Measurements from ENCODE around the gene RLN3. TPM values are rescaled to one million over a fixed set of nuclear protein-coding genes. Genes with fewer than 3 reads are reported as not detected.

The RLN3 gene
- total and polyA plus RNA-seq, 2 of the 8 experiments (the other 6 are each of a cell fraction or from before 2014, with no cell fraction given) = not detected

DNA sequence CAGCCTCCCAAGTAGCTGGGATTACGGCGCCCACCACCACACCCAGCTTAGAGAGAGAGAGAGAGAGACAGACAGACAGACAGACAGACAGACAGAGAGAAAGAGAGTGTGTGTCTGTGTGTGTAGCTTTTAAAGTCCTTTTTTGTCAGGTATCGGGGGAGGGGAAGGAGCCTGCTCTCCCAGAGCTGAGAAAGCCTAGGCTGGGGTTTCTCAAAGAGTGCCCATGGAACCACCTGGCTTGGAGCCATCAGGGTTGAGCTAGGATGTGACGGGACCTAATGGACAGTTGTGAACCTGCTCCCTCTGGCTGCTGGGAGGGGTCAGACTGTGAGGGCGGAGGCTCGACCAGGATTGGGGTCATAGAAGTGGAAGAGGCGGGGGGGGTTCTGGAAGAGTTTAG is 38.5 kb upstream of the RLN3 start:
- Histone ChIP-seq H3K18ac (ENCODE audit: extremely low read depth, low read length) (no peak overlapping the region; the same call in 1 of the 2 replicates), H2BK15ac (ENCODE audit: low read length) (no peak overlapping the region; the same call in 1 of the 2 replicates), H2BK12ac (ENCODE audit: low read depth, low read length) (0 out of 2 replicates have a peak overlapping the region, but pooled peaks have one; percentile 9), H3K4me3 (ENCODE audit: extremely low read depth in 1 of 4, insufficient read depth in 2 of 4, low read depth in 3 of 4, low read length in 4 of 4) (no peak overlapping the region), H3K79me1 (ENCODE audit: low read depth, low read length) (no peaks in the 10 kb centered on the region; the same call in 1 of the 2 replicates), H2BK120ac (replicated peaks; ENCODE audit: low read depth, low read length) (no peak overlapping the region), H3K4me2 (ENCODE audit: insufficient read depth in 1 of 2, low read depth in 2 of 2, low read length in 2 of 2) (no peak overlapping the region), H3K9ac (replicated peaks in 1 of 4; ENCODE audit: extremely low read depth in 1 of 4, low read depth in 3 of 4, low read length in 3 of 4) (no peak overlapping the region), H3K4me1 (replicated peaks in 1 of 4; ENCODE audit: control insufficient read depth in 3 of 4, insufficient read depth in 4 of 4, low read length in 3 of 4) (peaks cover 0 to 33% (median 27%) of the 10 kb centered on the region in 4 experiments; a peak in 6 of 7 replicates), H2BK20ac (ENCODE audit: low read length) (no peak overlapping the region), H3K9me3 (ENCODE audit: insufficient read depth in 2 of 2, low read depth in 1 of 2, low read length in 1 of 2) (no peaks in the 10 kb centered on the region), H4K91ac (replicated peaks; ENCODE audit: insufficient read length, low read length) (no peak overlapping the region), H3K23ac (ENCODE audit: insufficient read length) (no peak overlapping the region), H3K79me2 (ENCODE audit: control insufficient read depth in 1 of 2, insufficient read depth in 2 of 2, low read length in 2 of 2) (no peaks in the 10 kb centered on the region), H4K20me1 (replicated peaks in 1 of 2; ENCODE audit: control insufficient read depth in 1 of 2, insufficient read depth in 2 of 2, low read length in 2 of 2) (peaks cover 0 to 3% of the 10 kb centered on the region in 2 experiments), H2AK5ac (ENCODE audit: low read depth, low read length) (no peak overlapping the region), H3K56ac (replicated peaks; ENCODE audit: insufficient read length, low read depth, low read length) (no peak overlapping the region), H2BK5ac (ENCODE audit: low read depth, low read length) (0 out of 2 replicates have a peak overlapping the region, but pooled peaks have one; percentile 16), H3K23me2 (ENCODE audit: low read depth, low read length) (no peaks in the 10 kb centered on the region), H4K5ac (ENCODE audit: insufficient read length, low read depth, low read length) (no peak overlapping the region), H3K27ac (ENCODE audit: low read depth, low read length) (no peak overlapping the region), H2AFZ (ENCODE audit: low read length) (no peak overlapping the region), H3K4ac (replicated peaks; ENCODE audit: insufficient read length, low read depth, low read length) (no peak overlapping the region), H3K14ac (ENCODE audit: insufficient read length) (no peak overlapping the region), H3K36me3 (ENCODE audit: control insufficient read depth in 2 of 4, insufficient read depth in 4 of 4, low read length in 3 of 4) (no peaks in the 10 kb centered on the region; a peak in 1 of 8 replicates), H3K27me3 (replicated peaks in 1 of 4; ENCODE audit: control insufficient read depth in 3 of 4, extremely low read depth in 1 of 4, insufficient read depth in 3 of 4, low read length in 3 of 4) (no peaks in the 10 kb centered on the region), H4K8ac (ENCODE audit: extremely low read depth, insufficient read depth, low read length) (no peak overlapping the region; the same call in 1 of the 2 replicates)
- 96% methylated on average over 7 of the region's 7 CpGs; no CpG with 5 or more reads in 1 of the 2 experiments for WGBS, 2 experiments (ENCODE audit: extremely low coverage in 1 of 2, insufficient coverage in 1 of 2, insufficient read length in 1 of 2, insufficient replicate concordance in 2 of 2, low coverage in 1 of 2, low lambda C conversion rate in 2 of 2, missing lambda C conversion rate in 1 of 2)
- ChIA-PET POLR2A (ENCODE audit: partially characterized antibody) (interaction anchor here (0.9 to 3.5 kb wide), 6 partner anchors 10 to 41 kb away, joined by 3 to 15 read pairs (median 10); partner anchors contain the start of genes DCAF15 and RFX1), CTCF (ENCODE audit: partially characterized antibody) (interaction anchor here (0.6 to 2.7 kb wide), 9 partner anchors 8 to 390 kb away, joined by 3 to 13 read pairs (median 5); partner anchors contain the start of gene IL27RA)
- FAIRE-seq = no peak
- TF ChIP-seq, protein P1, sequence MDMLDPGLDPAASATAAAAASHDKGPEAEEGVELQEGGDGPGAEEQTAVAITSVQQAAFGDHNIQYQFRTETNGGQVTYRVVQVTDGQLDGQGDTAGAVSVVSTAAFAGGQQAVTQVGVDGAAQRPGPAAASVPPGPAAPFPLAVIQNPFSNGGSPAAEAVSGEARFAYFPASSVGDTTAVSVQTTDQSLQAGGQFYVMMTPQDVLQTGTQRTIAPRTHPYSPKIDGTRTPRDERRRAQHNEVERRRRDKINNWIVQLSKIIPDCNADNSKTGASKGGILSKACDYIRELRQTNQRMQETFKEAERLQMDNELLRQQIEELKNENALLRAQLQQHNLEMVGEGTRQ (IDR thresholded peaks at IDR 0.05; ENCODE audit: low read length) = no peak
- no peak for DNase-seq (ENCODE audit: low read depth in 1 of 2, low spot score in 2 of 2)
